ENCODE measurements around the gene RSBN1L. TPM values are rescaled to one million over a fixed set of nuclear protein-coding genes. Genes with fewer than 3 reads are reported as not detected.

Gene RSBN1L
- total RNA-seq, 2 donors from 2014 or later = 7.5 to 7.9 TPM

GRCh38 chr7:77738382-77738781 is 42.1 kb downstream of the RSBN1L start:
- H3K4me3 ChIP-seq = no peak overlapping the region
- H3K9me3 ChIP-seq = no peaks in the 10 kb centered on the region
- DNase-seq (ENCODE audit: low spot score) = no peak
- TF ChIP-seq, protein P1, sequence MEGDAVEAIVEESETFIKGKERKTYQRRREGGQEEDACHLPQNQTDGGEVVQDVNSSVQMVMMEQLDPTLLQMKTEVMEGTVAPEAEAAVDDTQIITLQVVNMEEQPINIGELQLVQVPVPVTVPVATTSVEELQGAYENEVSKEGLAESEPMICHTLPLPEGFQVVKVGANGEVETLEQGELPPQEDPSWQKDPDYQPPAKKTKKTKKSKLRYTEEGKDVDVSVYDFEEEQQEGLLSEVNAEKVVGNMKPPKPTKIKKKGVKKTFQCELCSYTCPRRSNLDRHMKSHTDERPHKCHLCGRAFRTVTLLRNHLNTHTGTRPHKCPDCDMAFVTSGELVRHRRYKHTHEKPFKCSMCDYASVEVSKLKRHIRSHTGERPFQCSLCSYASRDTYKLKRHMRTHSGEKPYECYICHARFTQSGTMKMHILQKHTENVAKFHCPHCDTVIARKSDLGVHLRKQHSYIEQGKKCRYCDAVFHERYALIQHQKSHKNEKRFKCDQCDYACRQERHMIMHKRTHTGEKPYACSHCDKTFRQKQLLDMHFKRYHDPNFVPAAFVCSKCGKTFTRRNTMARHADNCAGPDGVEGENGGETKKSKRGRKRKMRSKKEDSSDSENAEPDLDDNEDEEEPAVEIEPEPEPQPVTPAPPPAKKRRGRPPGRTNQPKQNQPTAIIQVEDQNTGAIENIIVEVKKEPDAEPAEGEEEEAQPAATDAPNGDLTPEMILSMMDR (IDR thresholded peaks at IDR 0.05) = no peak
- H3K36me3 ChIP-seq = no peaks in the 10 kb centered on the region
- no peak overlapping the region for H3K27ac ChIP-seq
- no peaks in the 10 kb centered on the region for H3K27me3 ChIP-seq
- peaks cover 0 to 18% of the 10 kb centered on the region in 2 donors for H3K4me1 ChIP-seq

- peaks cover 0 to 17% of the 10 kb centered on the region in 2 donors for H3K4me1 ChIP-seq
- TF ChIP-seq, protein P1 (IDR thresholded peaks at IDR 0.05) = no peak
- no peaks in the 10 kb centered on the region for H3K9me3 ChIP-seq
- H3K27ac ChIP-seq = no peak overlapping the region
- no peaks in the 10 kb centered on the region for H3K36me3 ChIP-seq
- H3K4me3 ChIP-seq = no peak overlapping the region
- no peaks in the 10 kb centered on the region for H3K27me3 ChIP-seq
- DNase-seq (ENCODE audit: low spot score) = no peak
Observed at GRCh38 chr7:77738871-77739270, 42.6 kb downstream of the RSBN1L start.

DNA sequence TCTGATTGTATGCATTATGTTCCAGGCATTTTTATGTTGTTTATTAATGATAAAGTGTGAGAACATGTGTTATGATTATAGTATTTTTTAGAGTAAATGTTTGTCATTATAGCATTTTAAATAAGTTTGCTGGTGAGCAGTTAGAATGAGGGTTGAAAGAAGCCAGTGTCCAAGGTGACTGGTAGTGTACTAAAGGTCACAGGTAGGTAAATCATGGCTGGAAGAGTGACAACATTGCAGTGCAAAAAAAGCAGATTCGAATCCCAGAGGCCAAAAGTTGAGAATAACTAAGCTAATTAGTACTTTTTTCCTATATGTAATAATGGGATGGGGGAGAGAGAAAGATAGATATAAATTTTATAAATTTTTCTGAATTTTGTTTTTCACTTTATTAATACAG is 44.0 kb downstream of the RSBN1L start:
- Histone ChIP-seq H3K36me3 (no peaks in the 10 kb centered on the region), H3K27ac (no peak overlapping the region), H3K27me3 (no peaks in the 10 kb centered on the region), H3K9me3 (no peaks in the 10 kb centered on the region), H3K4me3 (no peak overlapping the region), H3K4me1 (peaks cover 0 to 3% of the 10 kb centered on the region in 2 donors)
- TF ChIP-seq, protein P1 (IDR thresholded peaks at IDR 0.05) = no peak
- DNase-seq (ENCODE audit: low spot score) = no peak

DNA sequence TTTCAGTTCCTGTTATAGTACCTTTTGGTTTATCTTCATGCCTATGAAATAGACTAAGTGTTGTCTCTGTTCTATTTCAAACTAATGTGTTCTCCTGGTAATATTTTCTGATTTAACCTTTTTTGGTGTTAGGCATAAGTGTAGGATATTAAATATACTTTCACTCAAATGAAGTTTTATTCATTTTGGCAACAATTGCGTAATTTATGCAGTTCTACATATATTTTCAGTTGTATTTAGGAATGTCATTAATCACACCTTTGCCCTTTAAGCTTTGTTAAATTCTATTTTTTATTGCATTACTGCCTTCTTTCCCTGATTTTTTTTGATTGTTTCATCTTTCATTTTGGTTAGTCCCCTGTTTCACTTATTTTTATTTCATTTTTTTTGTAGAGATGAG is 47.3 kb downstream of the RSBN1L start:
- no peaks in the 10 kb centered on the region for H3K36me3 ChIP-seq
- H3K27me3 ChIP-seq = no peaks in the 10 kb centered on the region
- TF ChIP-seq, protein P1 (IDR thresholded peaks at IDR 0.05) = no peak
- no peaks in the 10 kb centered on the region for H3K4me1 ChIP-seq
- H3K9me3 ChIP-seq = no peaks in the 10 kb centered on the region
- DNase-seq (ENCODE audit: low spot score) = no peak
- no peak overlapping the region for H3K4me3 ChIP-seq
- H3K27ac ChIP-seq = no peak overlapping the region

DNA sequence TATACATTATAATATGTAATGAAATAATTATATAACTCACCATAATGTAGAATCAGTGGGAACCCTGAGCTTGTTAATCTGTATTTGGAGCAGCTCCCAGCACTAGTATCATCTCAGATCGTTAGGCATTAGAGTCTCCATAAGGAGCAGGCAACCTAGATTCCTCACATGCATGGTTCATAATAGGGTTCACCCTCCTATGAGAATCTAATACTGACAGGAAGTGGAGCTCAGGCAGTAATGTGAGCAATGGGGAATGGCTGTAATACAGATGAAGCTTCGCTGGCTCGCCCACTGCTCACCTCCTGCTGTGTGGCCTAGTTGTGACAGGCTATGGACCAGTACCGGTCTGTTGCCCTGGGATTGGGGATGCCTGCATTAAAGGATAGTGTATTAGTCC is 49.5 kb downstream of the RSBN1L start:
- TF ChIP-seq, protein P1 (IDR thresholded peaks at IDR 0.05) = no peak
- no peaks in the 10 kb centered on the region for H3K36me3 ChIP-seq
- no peak for DNase-seq (ENCODE audit: low spot score)
- no peaks in the 10 kb centered on the region for H3K4me1 ChIP-seq
- no peak overlapping the region for H3K4me3 ChIP-seq
- H3K9me3 ChIP-seq = no peaks in the 10 kb centered on the region
- no peak overlapping the region for H3K27ac ChIP-seq
- H3K27me3 ChIP-seq = no peaks in the 10 kb centered on the region

- TF ChIP-seq, protein P1 (IDR thresholded peaks at IDR 0.05) = no peak
- DNase-seq (ENCODE audit: low spot score) = no peak
- H3K27ac ChIP-seq = no peak overlapping the region
- H3K27me3 ChIP-seq = no peaks in the 10 kb centered on the region
- H3K9me3 ChIP-seq = no peaks in the 10 kb centered on the region
- no peaks in the 10 kb centered on the region for H3K4me1 ChIP-seq
- H3K36me3 ChIP-seq = no peaks in the 10 kb centered on the region
- H3K4me3 ChIP-seq = no peak overlapping the region
Observed at GRCh38 chr7:77746164-77746823, 50.0 kb downstream of the RSBN1L start.
